Osteoblast (primary cell): Measurements from ENCODE around the gene UIMC1. TPM values are rescaled to one million over a fixed set of nuclear protein-coding genes. Genes with fewer than 3 reads are reported as not detected.

ENCODE experiments used
- DNase-seq: peaks from one replicate; pipeline ENCODE4 v3.0.0; 2011; ENCODE audit warnings: low spot score, mixed read lengths; ENCODE audit not compliant: insufficient read length; ENCODE audit errors: missing footprints
- H2AFZ ChIP-seq: 2 replicates; pipeline ENCODE4 v1.6.0; 2011; ENCODE audit warnings: mild to moderate bottlenecking, low read length
- H3K27ac ChIP-seq: 2 replicates; pipeline ENCODE4 v1.5.1; 2011; ENCODE audit warnings: mild to moderate bottlenecking, low read depth, low read length, moderate library complexity
- H3K27me3 ChIP-seq: 2 replicates; pipeline ENCODE4 v1.6.0; 2012; ENCODE audit warnings: mild to moderate bottlenecking, control low read depth, inconsistent platforms, low read length, moderate library complexity; ENCODE audit not compliant: insufficient read depth
- H3K36me3 ChIP-seq: 2 replicates; pipeline ENCODE4 v1.5.1; 2011; ENCODE audit warnings: mild to moderate bottlenecking, low read length, control low read depth, moderate library complexity; ENCODE audit not compliant: insufficient read depth
- H3K4me1 ChIP-seq: 2 replicates; pipeline ENCODE4 v1.5.1; 2011; ENCODE audit warnings: mild to moderate bottlenecking, low read length, control low read depth, moderate library complexity; ENCODE audit not compliant: insufficient read depth
- H3K4me2 ChIP-seq: 2 replicates; pipeline ENCODE4 v1.6.0; 2011; ENCODE audit warnings: mild to moderate bottlenecking, low read length; ENCODE audit not compliant: insufficient read depth
- H3K4me3 ChIP-seq: fragments of 200-600 bp; sonication (generic); 3 replicates; pipeline ENCODE4 v1.5.1; 2012; ENCODE audit warnings: mild to moderate bottlenecking, low read length, inconsistent platforms; ENCODE audit not compliant: insufficient read depth
- H3K79me2 ChIP-seq: 2 replicates; pipeline ENCODE4 v1.6.0; 2012; ENCODE audit warnings: mild to moderate bottlenecking, low read length, control low read depth, inconsistent platforms; ENCODE audit not compliant: insufficient read depth
- H3K9me3 ChIP-seq: 2 replicates; pipeline ENCODE4 v1.5.1; 2011; ENCODE audit warnings: low read depth, low read length, control low read depth
- H4K20me1 ChIP-seq: 2 replicates; pipeline ENCODE4 v1.6.0; 2012; ENCODE audit warnings: mild to moderate bottlenecking, low read length, control low read depth; ENCODE audit not compliant: insufficient read depth
- CTCF ChIP-seq: IDR thresholded peaks from 2 replicates; pipeline ENCODE4 v1.5.1; 2011; ENCODE audit warnings: mild to moderate bottlenecking, low read depth, low read length, moderate library complexity; ENCODE audit errors: extremely low read depth
- total RNA-seq: library from RNA; depleted of rRNA; stranded (reverse); fragments of >200 nt; gene quantifications from 2 replicates; pipeline ENCODE4 v1.2.3, GENCODE V29; 2012

UIMC1 gene
- total RNA-seq, 1 donor, result 40.9 TPM

- TF ChIP-seq CTCF, result no peak
- Histone ChIP-seq H3K4me2 (no peak overlapping the region), H3K79me2 (no peaks in the 10 kb centered on the region), H4K20me1 (peaks cover 5% of the 10 kb centered on the region), H3K27ac (no peak overlapping the region), H3K27me3 (no peaks in the 10 kb centered on the region), H3K9me3 (no peaks in the 10 kb centered on the region), H3K4me1 (no peaks in the 10 kb centered on the region), H3K4me3 (no peak overlapping the region), H3K36me3 (peaks cover 43% of the 10 kb centered on the region), H2AFZ (no peak overlapping the region)
- no peak for DNase-seq
Observed at GRCh38 chr5:176948458-176948857, 58.1 kb downstream of the UIMC1 start.

GRCh38 chr5:176947847-176948246, 58.7 kb downstream of the UIMC1 start:
- Histone ChIP-seq H4K20me1 (peaks cover 5% of the 10 kb centered on the region), H3K79me2 (no peaks in the 10 kb centered on the region), H3K4me2 (no peak overlapping the region), H3K4me3 (no peak overlapping the region), H3K36me3 (peaks cover 48% of the 10 kb centered on the region), H3K27ac (no peak overlapping the region), H3K9me3 (no peaks in the 10 kb centered on the region), H3K27me3 (no peaks in the 10 kb centered on the region), H3K4me1 (no peaks in the 10 kb centered on the region), H2AFZ (no peak overlapping the region)
- TF ChIP-seq CTCF, result no peak
- peak; percentile 39 for DNase-seq

- TF ChIP-seq CTCF, result no peak
- Histone ChIP-seq H3K9me3 (no peaks in the 10 kb centered on the region), H3K4me2 (no peak overlapping the region), H3K27me3 (no peaks in the 10 kb centered on the region), H3K4me1 (no peaks in the 10 kb centered on the region), H2AFZ (no peak overlapping the region), H4K20me1 (peaks cover 7% of the 10 kb centered on the region), H3K4me3 (no peak overlapping the region), H3K27ac (no peak overlapping the region), H3K79me2 (no peaks in the 10 kb centered on the region), H3K36me3 (peaks cover 34% of the 10 kb centered on the region)
- peak; percentile 37 for DNase-seq
Observed at GRCh38 chr5:176944268-176944667, 62.3 kb downstream of the UIMC1 start.

GRCh38 chr5:176943816-176944215, 62.8 kb downstream of the UIMC1 start:
- DNase-seq, result no peak
- no peak for TF ChIP-seq CTCF
- Histone ChIP-seq H3K4me1 (no peaks in the 10 kb centered on the region), H3K79me2 (no peaks in the 10 kb centered on the region), H3K27me3 (no peaks in the 10 kb centered on the region), H2AFZ (no peak overlapping the region), H4K20me1 (peaks cover 7% of the 10 kb centered on the region), H3K9me3 (no peaks in the 10 kb centered on the region), H3K4me3 (no peak overlapping the region), H3K27ac (no peak overlapping the region), H3K4me2 (no peak overlapping the region), H3K36me3 (peaks cover 33% of the 10 kb centered on the region)
